ENCODE data around the gene EXD3.

Gene EXD3

GRCh38 chr9:137316012-137316981 is 106.7 kb downstream of the EXD3 start:
- H3K9me3 Mint-ChIP-seq, result no peaks in the 10 kb centered on the region
- H3K4me3 Mint-ChIP-seq, result no peak overlapping the region
- no peaks in the 10 kb centered on the region for H3K4me1 Mint-ChIP-seq
- ATAC-seq (peak; percentile 52), DNase-seq (ENCODE audit: low spot score in 2 of 2) (peak in 1 of 2 donors; percentile 52)
- no peaks in the 10 kb centered on the region for H3K36me3 Mint-ChIP-seq
- no peak overlapping the region for H3K27ac Mint-ChIP-seq

GRCh38 chr9:137315581-137316011 is 107.4 kb downstream of the EXD3 start:
- ATAC-seq, result no peak
- H3K27ac Mint-ChIP-seq, result no peak overlapping the region
- H3K9me3 Mint-ChIP-seq, result no peaks in the 10 kb centered on the region
- no peak for DNase-seq (ENCODE audit: low spot score in 2 of 2)
- no peaks in the 10 kb centered on the region for H3K4me1 Mint-ChIP-seq
- H3K36me3 Mint-ChIP-seq, result no peaks in the 10 kb centered on the region
- no peak overlapping the region for H3K4me3 Mint-ChIP-seq

- no peaks in the 10 kb centered on the region for H3K36me3 Mint-ChIP-seq
- H3K4me1 Mint-ChIP-seq, result no peaks in the 10 kb centered on the region
- no peak for ATAC-seq
- H3K4me3 Mint-ChIP-seq, result no peak overlapping the region
- H3K27ac Mint-ChIP-seq, result no peak overlapping the region
- no peak for DNase-seq (ENCODE audit: low spot score in 2 of 2)
- no peaks in the 10 kb centered on the region for H3K9me3 Mint-ChIP-seq
Observed at GRCh38 chr9:137314561-137315560, 108.1 kb downstream of the EXD3 start.

- Mint-ChIP-seq H3K9me3 (no peaks in the 10 kb centered on the region), H3K27ac (no peak overlapping the region), H3K4me1 (no peaks in the 10 kb centered on the region), H3K4me3 (no peak overlapping the region), H3K36me3 (no peaks in the 10 kb centered on the region)
- DNase-seq (ENCODE audit: low spot score in 2 of 2) (no peak), ATAC-seq (no peak)
Observed at GRCh38 chr9:137313956-137314560, 108.9 kb downstream of the EXD3 start.

- no peaks in the 10 kb centered on the region for H3K9me3 Mint-ChIP-seq
- no peaks in the 10 kb centered on the region for H3K4me1 Mint-ChIP-seq
- no peak overlapping the region for H3K4me3 Mint-ChIP-seq
- H3K27ac Mint-ChIP-seq, result no peak overlapping the region
- DNase-seq (ENCODE audit: low spot score in 2 of 2), result no peak
- no peak for ATAC-seq
- no peaks in the 10 kb centered on the region for H3K36me3 Mint-ChIP-seq
Observed at GRCh38 chr9:137313326-137313936, 109.5 kb downstream of the EXD3 start.

GRCh38 chr9:137312852-137313325 is 110.1 kb downstream of the EXD3 start:
- no peak for DNase-seq (ENCODE audit: low spot score in 2 of 2)
- Mint-ChIP-seq H3K4me3 (no peak overlapping the region), H3K9me3 (no peaks in the 10 kb centered on the region), H3K4me1 (no peaks in the 10 kb centered on the region), H3K27ac (no peak overlapping the region), H3K36me3 (no peaks in the 10 kb centered on the region)
- ATAC-seq, result no peak

- Mint-ChIP-seq H3K4me1 (no peaks in the 10 kb centered on the region), H3K36me3 (no peaks in the 10 kb centered on the region), H3K27ac (no peak overlapping the region), H3K9me3 (no peaks in the 10 kb centered on the region), H3K4me3 (no peak overlapping the region)
- ATAC-seq, result no peak
- no peak for DNase-seq (ENCODE audit: low spot score in 2 of 2)
Observed at GRCh38 chr9:137311986-137312851, 110.7 kb downstream of the EXD3 start.

GRCh38 chr9:137311171-137311985 is 111.6 kb downstream of the EXD3 start:
- H3K4me1 Mint-ChIP-seq, result no peaks in the 10 kb centered on the region
- no peaks in the 10 kb centered on the region for H3K9me3 Mint-ChIP-seq
- no peak overlapping the region for H3K27ac Mint-ChIP-seq
- no peak overlapping the region for H3K4me3 Mint-ChIP-seq
- no peak for ATAC-seq
- no peak for DNase-seq (ENCODE audit: low spot score in 2 of 2)
- H3K36me3 Mint-ChIP-seq, result no peaks in the 10 kb centered on the region

GRCh38 chr9:137310189-137311052 is 112.5 kb downstream of the EXD3 start:
- Mint-ChIP-seq H3K4me1 (peaks cover 4% of the 10 kb centered on the region), H3K9me3 (no peaks in the 10 kb centered on the region), H3K36me3 (no peaks in the 10 kb centered on the region), H3K27ac (no peak overlapping the region), H3K4me3 (no peak overlapping the region)
- ATAC-seq, result no peak
- no peak for DNase-seq (ENCODE audit: low spot score in 2 of 2)

- DNase-seq (ENCODE audit: low spot score in 2 of 2), result no peak
- Mint-ChIP-seq H3K36me3 (no peaks in the 10 kb centered on the region), H3K9me3 (no peaks in the 10 kb centered on the region), H3K4me3 (no peak overlapping the region), H3K27ac (no peak overlapping the region), H3K4me1 (peaks cover 6% of the 10 kb centered on the region)
- ATAC-seq, result no peak
Observed at GRCh38 chr9:137309368-137310188, 113.4 kb downstream of the EXD3 start.

- H3K4me3 Mint-ChIP-seq, result no peak overlapping the region
- H3K9me3 Mint-ChIP-seq, result no peaks in the 10 kb centered on the region
- no peaks in the 10 kb centered on the region for H3K36me3 Mint-ChIP-seq
- H3K27ac Mint-ChIP-seq, result no peak overlapping the region
- ATAC-seq (no peak), DNase-seq (ENCODE audit: low spot score in 2 of 2) (no peak)
- peaks cover 6% of the 10 kb centered on the region for H3K4me1 Mint-ChIP-seq
Observed at GRCh38 chr9:137308057-137308619, 114.8 kb downstream of the EXD3 start.
